NCI-H2227 treated with DMSO at 0.1 percent for 48 hours (cell line): Measurements from ENCODE around the gene KNOP1.

Experiments used
- DNase-seq: peaks from one replicate; lab custom pipeline; 2025; lab: John Stamatoyannopoulos, UW

The KNOP1 gene

GRCh38 chr16:19707569-19708295, 10.3 kb downstream of the KNOP1 start:
- DNase-seq = no peak

- no peak for DNase-seq
Observed at GRCh38 chr16:19706846-19707245, 11.2 kb downstream of the KNOP1 start.

- DNase-seq = no peak
Observed at GRCh38 chr16:19705843-19706242, 12.2 kb downstream of the KNOP1 start.

- no peak for DNase-seq
Observed at GRCh38 chr16:19705146-19705501, 12.9 kb downstream of the KNOP1 start.

- no peak for DNase-seq
Observed at GRCh38 chr16:19704321-19705145, 13.5 kb downstream of the KNOP1 start.

GRCh38 chr16:19703172-19703889, 14.7 kb downstream of the KNOP1 start:
- no peak for DNase-seq

- no peak for DNase-seq
Observed at GRCh38 chr16:19701091-19701490, 16.9 kb downstream of the KNOP1 start.

GRCh38 chr16:19700319-19700781, 17.7 kb downstream of the KNOP1 start:
- DNase-seq = no peak

GRCh38 chr16:19699472-19699871, 18.6 kb downstream of the KNOP1 start:
- DNase-seq = no peak

GRCh38 chr16:19698480-19699465, 19.3 kb downstream of the KNOP1 start:
- no peak for DNase-seq

- DNase-seq = no peak
Observed at GRCh38 chr16:19697756-19698318, 20.2 kb downstream of the KNOP1 start.

GRCh38 chr16:19696961-19697360, 21.1 kb downstream of the KNOP1 start:
- DNase-seq = no peak

GRCh38 chr16:19696328-19696727, 21.7 kb downstream of the KNOP1 start:
- DNase-seq = peak; percentile 80

GRCh38 chr16:19694989-19695388, 23.0 kb downstream of the KNOP1 start:
- DNase-seq = peak; percentile 76

GRCh38 chr16:19691161-19691711, 26.8 kb downstream of the KNOP1 start:
- no peak for DNase-seq

GRCh38 chr16:19690196-19690595, 27.8 kb downstream of the KNOP1 start:
- no peak for DNase-seq

- no peak for DNase-seq
Observed at GRCh38 chr16:19689342-19689741, 28.7 kb downstream of the KNOP1 start.

GRCh38 chr16:19688396-19689024, 29.5 kb downstream of the KNOP1 start:
- DNase-seq = no peak

GRCh38 chr16:19687279-19687678, 30.7 kb downstream of the KNOP1 start:
- no peak for DNase-seq

- DNase-seq = no peak
Observed at GRCh38 chr16:19685176-19685575, 32.9 kb downstream of the KNOP1 start.
